GM19467 (cell line): ENCODE results near the gene DGKI.

Source experiments
- ATAC-seq: cut with Tn5 transposase; IDR thresholded peaks from one replicate; pipeline ENCODE4 v1.9.1; 2021; ENCODE audit warnings: mild to moderate bottlenecking, moderate library complexity; ENCODE audit not compliant: unreplicated experiment

The DGKI gene

DNA sequence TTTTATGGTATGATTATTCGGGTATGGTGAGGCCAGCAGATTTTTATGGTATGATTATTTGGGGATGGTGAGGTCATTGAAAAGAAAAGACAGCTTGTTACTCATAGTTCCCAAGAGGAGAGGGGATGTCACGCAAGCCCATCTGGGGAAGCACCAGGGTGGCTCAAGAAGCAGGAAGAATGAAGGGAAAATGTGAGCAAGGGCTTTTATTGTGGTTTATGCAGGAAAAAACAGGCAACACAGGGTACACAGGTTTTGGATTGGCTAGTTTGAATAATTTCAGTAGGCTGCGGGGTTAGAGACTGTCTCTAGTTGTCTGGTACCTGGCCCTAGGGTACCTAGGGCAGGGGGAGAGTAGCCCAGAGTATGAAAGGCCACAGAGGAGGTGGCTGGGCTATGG lies 26.8 kb upstream of the DGKI start:
- ATAC-seq = no peak

DNA sequence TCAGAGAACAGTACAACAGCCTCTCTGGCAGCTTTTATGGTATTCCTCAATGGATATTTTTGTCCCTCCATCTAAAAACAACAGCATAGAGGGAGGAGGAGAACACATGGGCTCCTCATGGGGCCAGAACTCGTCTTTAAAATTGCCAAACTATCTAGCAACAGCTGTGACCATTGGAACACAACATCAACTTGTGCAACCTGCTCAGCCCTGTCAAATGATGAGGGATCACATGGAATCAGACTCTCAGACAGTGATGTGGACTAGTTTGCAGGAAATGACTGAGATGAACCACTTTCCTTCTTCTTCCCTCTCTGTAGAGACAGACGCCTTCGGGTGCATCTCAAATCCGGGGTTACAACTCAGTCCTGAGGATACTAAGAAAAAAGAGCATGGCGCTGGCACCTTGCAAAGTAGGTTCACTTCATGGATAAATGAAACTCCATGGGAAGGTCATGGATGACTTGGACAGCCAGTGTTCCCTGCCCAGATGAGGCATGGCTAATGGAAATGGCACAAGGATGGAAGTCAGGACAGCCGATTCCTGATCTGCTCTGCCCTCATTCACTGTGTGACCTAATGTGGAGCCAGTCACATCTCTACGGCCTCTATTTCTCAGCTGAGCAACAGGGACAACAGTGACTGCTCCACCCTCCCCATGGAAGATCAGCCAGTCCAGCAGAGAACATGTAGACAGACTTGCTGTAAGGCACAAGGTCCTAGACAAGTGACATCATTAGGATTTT lies 24.6 kb upstream of the DGKI start:
- ATAC-seq = no peak

DNA sequence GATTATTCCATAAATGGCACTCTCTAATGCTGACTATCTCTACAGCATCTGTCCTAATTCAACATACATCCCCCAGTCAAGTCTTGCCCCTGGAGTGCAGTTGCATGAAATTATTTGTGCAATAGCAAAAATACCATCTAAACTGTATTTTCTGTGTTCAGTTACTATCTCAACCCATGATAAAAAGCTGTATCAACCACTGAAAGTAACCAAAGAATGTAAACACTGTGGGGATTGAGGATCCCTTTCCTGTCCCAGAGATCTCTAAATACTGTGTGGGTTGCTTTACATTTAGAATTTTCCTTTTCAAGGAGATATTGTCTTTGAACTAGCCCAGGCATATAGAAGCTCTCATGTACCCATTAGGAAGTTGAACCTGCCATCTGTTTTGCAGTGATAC lies 23.9 kb upstream of the DGKI start:
- no peak for ATAC-seq

DNA sequence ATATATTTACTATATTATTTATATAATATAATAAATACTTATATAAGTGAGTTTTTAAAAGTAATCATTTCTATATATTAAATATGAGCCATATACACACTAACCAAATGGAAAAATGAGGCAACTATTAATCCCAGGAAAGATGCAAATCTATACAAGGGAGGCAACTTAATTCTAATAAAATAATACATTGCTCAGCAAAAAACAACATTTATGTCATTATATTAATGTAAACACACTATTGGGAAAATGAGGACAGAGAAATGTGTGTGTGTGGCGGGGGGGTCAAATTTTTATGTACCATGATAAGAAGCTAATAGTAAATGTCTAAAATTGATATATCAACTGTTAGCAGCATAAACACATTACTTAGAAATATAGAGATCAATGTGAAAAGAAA lies 23.3 kb upstream of the DGKI start:
- no peak for ATAC-seq

DNA sequence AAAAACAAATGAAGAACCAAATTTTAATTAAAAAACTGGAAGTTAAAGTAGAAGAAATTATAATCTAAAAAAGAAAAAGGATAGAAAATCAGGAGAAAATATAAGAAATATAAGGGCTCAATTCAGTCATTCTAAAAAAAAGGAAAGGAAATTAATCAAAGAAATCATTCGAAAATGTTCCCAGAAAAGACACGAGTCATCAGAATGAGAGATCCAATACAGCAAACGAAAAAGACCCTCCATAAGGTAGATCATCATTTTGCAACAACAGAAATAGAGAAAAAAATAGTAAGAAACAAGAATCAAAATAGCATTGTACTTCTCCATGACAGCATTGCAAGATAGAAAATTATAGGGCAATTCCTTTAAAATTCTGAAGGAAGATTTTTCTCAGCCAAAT lies 22.5 kb upstream of the DGKI start:
- no peak for ATAC-seq

DNA sequence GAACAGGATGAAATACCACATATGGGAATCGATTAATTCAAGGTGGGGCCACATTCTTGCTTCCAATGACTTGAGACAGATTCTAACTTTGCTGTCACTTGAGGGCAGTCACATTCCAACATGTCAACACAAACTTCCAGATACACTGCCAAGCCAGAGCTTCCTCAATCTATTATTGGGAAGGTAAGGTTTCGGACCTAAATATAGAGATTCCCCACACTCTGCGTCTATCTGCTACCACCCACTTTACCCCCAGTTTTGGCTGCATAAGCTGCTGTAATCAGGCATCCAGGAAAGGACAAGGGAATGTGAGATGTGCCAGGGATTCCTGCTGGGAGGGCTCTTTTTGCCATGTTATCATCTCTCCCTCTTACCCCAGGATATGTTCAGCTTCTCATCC lies 20.5 kb upstream of the DGKI start:
- ATAC-seq = no peak

DNA sequence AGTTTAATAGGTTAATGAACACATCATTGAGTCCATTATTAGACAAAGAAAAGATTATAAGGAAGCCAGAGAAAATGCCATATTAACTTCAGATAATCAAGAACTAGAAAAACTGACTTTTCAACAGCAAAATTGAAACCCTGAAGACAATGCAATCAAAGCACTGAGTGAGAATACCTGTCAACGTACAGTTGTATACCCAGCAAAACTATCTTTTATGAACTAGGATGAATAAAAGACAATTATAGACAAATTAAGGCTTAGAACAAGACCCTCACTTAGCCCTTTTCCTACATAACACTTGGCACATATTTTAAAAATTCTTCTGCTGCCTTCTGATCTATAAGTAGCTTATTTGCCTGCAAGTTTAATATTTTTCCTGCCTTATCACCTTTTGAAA lies 19.0 kb upstream of the DGKI start:
- ATAC-seq = no peak

DNA sequence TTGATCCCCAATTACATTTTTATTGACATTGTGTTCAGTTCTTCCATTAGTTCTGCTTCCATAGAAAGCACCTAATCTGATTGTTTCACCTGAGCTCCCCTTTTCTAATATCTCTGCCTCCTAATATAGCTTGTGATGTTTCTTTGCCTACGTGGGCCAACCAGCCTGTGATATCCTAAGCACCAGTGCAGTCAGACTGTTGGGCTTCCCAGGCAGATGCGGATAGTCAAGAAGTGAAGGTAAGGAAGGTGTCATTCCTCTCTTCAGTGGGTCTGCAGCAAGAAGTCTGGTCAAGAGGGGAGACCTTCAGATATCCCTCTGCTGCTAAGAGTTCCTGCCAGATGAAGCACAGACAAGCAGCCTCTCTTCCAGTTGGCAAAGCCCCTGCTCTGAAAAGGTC lies 16.2 kb upstream of the DGKI start:
- no peak for ATAC-seq

DNA sequence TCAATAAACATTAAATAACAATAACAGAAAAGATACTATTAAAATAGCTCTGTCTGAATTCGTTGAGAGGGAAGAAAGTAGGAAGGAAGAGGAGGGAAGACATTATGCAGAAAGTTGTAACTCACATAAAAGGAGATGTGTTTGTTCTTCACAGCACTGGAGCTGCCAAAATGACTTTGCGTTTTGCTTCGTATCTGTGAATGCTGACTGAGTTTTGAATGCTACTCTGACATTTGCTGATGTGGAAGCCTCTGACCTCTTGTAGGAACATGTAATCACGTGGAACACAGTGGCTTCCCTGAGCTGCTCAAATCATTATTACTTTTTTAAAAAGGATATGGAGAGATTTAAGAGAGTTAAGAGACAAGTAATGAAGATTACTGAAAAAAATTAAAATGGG lies 15.6 kb upstream of the DGKI start:
- ATAC-seq = no peak

DNA sequence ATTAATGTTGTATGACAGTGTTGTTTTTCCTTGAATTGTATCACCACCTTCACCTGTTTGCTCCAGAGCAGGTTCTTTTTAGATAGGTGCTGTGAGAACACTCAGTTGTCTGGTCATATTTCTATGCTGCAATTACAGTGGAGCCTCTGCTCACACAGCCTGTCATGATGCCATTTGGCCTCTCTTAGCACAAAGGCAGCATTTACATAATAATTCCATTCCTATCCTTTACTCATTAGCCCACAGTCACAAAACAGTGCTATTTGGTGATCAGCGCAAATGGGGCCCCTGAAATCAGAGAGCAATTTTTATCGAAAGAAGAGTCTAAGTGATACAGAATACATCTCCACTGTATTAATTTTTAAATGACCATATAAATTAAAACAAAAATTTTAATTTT lies 13.8 kb upstream of the DGKI start:
- no peak for ATAC-seq

DNA sequence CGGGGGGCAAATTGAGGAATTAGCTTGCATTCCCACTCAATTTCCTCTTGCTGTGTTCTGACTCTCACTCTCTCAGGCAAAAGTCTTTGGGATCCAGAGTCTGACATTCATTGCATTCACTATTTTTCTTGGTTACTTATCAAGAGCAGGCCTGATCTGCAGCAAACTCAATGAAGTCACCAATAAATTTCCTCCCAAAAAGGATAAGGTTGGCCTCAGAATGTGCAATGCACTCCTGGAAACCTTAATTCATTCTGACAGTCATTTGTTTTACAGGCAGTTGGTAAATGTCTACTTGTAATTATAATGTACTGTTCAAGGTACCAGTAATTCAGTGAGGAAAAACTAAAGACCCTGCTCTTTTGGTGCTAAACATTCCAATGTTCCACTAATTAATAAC lies 6.3 kb upstream of the DGKI start:
- ATAC-seq = no peak

DNA sequence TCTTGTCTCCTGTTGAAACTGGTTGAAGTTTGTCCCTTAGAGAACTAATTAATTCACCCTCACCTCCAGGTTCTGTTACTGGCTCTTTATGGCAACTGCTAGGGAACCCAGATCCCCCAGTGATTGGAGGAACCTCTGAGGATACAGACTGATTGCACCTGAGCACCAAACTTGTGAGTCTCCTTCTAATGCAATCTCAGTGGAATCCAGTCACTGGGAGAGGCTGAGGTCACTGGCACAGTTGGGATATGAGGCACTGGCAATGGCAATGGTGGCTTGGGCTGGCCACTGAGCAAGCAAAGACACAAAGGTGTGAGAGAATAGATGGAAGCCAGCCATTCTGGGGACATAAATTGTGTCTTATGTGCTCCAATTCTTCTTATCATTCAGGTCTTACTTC lies 5.3 kb upstream of the DGKI start:
- no peak for ATAC-seq

DNA sequence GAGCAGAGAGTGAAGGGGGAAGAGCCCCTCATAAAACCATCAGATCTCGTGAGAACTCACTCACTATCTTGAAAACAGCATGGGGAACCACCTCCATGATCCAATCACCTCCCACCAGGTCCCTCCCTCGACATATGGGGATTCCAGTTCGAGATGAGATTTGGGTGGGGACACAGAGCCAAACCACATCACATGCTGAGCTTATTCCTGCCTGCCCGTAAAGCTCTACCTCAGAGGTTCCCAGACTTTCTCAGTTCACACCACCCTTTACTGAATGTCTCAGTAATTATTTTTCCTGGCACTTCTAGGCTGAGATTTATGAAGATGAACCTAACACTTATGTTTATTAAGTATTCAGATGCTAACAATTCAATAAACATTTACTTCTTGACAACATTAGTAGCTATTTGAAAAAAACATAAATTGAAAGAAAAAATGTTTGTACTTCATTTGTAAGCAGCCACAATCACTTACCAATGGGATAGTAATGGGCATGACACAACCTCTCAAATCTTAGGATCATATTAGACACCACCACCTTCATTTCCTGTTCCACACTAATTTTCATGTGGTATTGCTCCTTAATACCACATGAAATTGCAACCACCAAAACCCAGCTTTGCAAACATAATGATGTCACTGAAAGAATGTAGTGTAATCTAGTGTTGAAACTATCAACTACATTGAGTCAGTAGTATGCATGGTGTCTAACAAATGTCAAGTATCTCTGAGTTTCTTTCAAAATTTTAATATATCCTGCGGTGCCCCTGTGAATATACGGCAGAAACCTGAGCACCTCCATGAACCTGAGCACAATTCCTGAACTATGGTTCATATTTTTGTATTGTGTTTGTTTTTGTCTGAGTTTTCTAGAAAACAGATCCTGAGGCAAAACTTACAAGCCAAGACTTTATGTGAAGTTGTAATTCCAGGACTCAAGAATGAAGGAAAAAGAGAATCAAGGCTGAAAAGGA lies 4.5 kb upstream of the DGKI start:
- no peak for ATAC-seq

DNA sequence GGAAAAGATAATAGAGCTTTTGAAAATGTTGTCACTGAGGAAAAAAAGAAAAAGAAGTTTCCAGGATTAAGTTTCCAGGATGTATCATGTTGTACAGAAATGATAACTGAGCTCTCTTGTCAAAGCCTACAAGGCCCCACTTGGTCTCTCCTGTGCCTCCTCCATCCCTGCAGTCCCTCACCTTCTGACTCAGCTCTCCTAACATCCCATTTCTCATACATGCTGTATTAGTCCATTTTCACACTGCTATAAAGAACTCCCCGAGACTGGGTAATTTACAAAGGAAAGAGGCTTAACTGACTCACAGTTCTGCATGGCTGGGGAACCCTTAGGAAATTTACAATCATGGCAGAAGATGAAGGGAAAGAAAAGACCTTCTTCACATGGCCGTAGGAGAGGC lies 3.8 kb upstream of the DGKI start:
- no peak for ATAC-seq

DNA sequence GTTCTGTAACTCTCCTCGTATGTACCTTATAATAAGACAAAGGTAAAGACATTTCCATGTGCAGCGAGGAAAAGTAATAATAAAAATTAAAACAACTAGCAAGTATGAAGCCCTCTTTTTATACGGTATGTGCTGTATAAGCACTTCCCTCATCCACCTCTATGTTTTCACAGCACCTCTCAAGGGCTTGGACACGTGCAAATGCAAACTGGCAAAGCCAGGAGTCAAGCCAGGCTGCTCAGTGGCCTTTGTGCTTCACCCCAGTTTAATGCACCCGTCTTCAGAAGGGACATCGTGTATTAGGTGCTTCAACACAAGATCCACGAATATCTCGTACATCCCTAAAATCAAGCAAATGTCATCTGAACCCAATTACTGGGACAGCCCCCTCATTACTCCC lies 1.3 kb upstream of the DGKI start:
- no peak for ATAC-seq

DNA sequence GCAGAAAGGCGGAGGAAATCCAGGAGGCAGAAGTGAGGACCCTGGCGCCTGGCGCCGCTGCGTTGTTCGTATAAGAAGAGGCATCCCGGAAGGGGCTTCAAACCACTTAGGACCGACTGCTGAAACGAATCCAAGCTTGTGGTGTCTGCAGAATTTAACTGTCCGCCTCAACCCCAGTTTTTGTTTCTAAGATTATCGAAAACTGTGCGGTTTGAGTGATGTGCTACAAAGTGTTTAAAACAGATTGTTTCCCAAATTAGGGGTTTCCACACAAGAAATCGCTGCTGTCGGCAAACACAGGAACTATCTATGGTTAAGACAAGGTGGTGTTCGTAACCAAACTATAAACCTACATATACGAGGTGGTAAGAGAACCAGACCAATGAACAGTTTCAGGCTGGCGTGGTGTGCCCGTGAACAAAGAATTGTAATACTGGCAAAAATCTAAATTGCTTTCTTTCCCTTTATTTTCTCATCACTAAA lies 835 bp upstream of the DGKI start:
- no peak for ATAC-seq

DNA sequence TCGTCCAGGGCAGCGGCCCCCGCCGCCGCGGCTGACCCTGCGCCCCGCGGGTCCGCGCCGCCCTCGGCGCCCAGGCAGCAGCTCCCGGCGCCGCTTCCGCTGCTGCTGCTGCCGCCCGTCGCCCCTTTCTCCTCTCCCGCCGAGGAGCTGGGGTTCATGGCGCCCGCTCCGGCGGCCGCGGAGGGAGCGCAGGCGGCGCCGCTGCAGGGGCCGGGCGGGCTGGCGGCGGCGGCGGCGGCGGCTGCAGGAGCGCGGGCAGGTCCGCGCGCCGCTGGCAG lies 286 bp downstream of the DGKI start:
- ATAC-seq = no peak

DNA sequence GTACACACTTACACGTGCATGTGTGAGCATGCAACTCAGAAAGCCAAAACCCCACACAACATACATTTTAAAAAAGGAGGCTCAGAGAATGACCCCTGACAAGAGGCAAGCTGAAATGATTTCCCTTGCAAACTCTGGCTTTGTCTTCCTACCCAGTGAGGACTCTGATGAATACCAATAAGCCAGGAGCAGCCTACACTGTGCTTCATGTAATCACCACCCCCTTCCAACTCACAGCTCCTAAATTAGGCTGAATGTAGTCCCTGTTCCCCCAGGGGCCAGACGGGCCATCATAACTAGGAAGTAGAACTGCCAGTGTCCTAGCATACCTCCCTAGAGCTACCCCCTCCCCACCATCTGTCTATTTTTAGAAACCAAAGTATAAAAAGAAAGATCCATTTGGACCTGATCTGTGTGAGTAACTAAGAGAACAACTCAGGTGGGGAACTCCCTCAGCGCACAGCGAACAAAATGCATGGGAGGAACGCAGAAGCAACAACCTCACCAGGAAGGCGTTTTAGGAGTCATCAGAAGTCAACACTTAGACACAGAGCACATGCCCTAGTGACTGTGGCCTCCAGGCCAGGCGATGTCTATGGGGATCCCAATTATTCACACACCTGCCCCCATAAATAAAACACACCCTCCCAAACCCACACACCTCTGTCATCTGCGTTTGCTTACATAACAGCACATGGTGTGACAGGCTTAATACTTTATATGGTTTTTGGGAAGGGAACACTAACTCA lies 1.9 kb downstream of the DGKI start:
- ATAC-seq = no peak

DNA sequence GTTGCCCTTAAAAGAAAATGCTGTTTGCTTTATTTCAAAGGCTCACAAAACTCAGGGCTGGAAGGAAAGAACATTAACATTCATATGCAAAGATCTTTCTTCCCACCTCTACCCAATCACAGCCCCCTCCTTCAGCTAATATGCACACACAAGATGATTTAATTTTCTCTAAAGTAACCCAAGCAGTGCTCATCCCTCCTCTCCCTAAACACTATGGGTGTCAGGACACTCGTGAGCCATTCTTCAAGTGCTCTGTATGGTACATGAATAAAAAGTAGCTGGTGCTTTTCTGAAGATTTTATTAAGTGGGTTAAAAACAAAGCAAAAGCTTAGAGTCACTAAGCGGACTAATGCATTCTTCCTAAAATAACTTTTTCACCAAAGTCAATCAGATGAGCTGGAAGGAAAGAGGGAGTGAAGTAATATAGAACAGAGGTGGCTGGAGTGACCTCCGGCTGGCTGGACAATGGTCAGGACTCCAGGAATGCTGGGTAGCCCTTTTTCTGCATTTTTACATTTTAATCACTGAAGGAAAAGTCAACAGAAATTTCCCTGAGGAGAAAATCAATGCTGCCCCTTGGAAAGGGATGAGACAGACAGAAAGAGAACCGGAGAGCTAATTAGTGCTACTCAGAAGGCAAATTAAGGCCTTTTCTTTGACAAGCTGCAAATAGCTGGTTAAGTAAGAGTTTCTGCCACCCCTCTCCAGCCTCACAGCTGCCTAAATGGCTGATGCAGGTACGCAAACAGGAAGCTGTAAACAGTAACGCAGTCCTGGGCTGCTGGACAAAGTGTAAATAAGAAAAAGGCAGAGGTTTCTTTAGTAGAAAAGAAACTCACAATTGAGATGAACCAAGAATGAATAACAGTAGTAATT lies 6.6 kb downstream of the DGKI start:
- ATAC-seq = no peak

DNA sequence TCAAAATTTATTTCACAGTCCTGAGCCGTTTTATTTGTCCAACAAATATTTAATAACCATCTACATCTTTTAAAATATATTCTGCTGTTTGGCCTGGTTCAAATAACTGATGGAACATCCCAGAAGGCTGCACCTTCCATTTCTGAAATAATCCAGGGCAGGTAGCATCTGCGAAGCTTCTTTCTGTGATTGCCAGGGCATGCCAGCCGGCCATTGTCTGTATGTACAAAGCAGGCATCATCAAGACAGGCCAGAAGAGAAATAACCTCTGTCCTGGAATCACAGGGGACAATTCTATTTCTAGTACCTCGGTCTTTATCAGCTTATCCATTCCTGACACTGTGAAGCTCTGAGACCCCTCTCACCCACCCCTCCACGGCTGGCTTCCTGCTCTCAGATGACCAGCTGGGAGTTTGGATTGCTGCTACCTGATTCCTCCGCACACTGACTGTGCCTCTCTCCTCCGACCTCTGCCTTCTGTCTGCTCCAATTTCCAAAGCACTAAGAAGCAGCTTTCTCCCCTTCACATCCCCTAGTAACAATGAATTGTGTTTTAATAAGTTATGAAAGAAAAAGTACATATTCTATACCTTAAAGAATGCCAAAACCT lies 8.0 kb downstream of the DGKI start:
- no peak for ATAC-seq
